PFSK-1 (cell line): ENCODE results near the gene CCNYL1.

Experiments
- FOXP2 ChIP-seq: optimal IDR thresholded peaks from 2 replicates; pipeline ENCODE3; 2011; ENCODE audit warnings: borderline replicate concordance, control low read depth, inconsistent platforms; ENCODE audit not compliant: insufficient read depth; ENCODE audit errors: extremely low read length, extremely low read depth
- POLR2AphosphoS5 ChIP-seq: IDR thresholded peaks from 2 replicates; pipeline ENCODE4 v1.6.1; 2012; ENCODE audit warnings: low read depth, mild to moderate bottlenecking, control low read depth, low read length, moderate library complexity
- SIN3A ChIP-seq: IDR thresholded peaks from 2 replicates; pipeline ENCODE4 v1.6.1; 2012; ENCODE audit warnings: mild to moderate bottlenecking, low read length, moderate library complexity, borderline replicate concordance; ENCODE audit not compliant: insufficient read depth
- TAF1 ChIP-seq: IDR thresholded peaks from 2 replicates; pipeline ENCODE4 v1.6.1; 2012; ENCODE audit warnings: low read length, control low read depth, borderline replicate concordance; ENCODE audit not compliant: insufficient read depth
- TF ChIP-seq, protein P1 (sequence below), 2 experiments: IDR thresholded peaks; 2 replicates each; pipeline versions ENCODE4 v1.6.1 to v1.8.0; 2011 to 2012; ENCODE audit warnings: low read depth in 2 of 2, low read length in 2 of 2, control low read depth in 1 of 2, inconsistent platforms in 1 of 2, mild to moderate bottlenecking in 1 of 2, moderate library complexity in 1 of 2; ENCODE audit not compliant: insufficient read depth in 1 of 2

Gene CCNYL1

DNA sequence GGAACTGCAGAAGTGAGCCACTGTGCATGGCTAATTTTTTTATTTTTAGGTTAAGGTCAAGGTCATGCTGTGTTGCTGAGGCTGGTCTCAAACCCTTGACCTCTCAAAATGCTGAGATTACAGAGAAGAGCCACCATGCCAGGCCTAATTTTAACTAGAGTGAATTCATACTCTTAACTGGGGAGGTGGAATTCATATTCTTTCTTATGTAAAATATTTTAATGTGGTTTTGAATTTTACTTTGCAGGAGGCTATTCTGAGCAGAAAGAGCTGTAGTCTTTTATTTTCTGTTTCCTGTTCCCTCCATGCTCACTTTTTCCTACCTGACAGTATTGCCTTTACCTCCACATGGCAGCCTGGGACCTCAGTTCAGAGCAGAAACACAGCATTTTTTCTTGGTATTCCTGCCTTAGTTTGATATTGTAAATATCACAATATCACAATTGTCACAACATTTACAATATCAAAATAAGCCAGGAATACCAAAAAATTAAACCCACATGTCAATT is 37.1 kb upstream of the CCNYL1 start:
- TF ChIP-seq, protein P1, sequence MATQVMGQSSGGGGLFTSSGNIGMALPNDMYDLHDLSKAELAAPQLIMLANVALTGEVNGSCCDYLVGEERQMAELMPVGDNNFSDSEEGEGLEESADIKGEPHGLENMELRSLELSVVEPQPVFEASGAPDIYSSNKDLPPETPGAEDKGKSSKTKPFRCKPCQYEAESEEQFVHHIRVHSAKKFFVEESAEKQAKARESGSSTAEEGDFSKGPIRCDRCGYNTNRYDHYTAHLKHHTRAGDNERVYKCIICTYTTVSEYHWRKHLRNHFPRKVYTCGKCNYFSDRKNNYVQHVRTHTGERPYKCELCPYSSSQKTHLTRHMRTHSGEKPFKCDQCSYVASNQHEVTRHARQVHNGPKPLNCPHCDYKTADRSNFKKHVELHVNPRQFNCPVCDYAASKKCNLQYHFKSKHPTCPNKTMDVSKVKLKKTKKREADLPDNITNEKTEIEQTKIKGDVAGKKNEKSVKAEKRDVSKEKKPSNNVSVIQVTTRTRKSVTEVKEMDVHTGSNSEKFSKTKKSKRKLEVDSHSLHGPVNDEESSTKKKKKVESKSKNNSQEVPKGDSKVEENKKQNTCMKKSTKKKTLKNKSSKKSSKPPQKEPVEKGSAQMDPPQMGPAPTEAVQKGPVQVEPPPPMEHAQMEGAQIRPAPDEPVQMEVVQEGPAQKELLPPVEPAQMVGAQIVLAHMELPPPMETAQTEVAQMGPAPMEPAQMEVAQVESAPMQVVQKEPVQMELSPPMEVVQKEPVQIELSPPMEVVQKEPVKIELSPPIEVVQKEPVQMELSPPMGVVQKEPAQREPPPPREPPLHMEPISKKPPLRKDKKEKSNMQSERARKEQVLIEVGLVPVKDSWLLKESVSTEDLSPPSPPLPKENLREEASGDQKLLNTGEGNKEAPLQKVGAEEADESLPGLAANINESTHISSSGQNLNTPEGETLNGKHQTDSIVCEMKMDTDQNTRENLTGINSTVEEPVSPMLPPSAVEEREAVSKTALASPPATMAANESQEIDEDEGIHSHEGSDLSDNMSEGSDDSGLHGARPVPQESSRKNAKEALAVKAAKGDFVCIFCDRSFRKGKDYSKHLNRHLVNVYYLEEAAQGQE (IDR thresholded peaks at IDR 0.05; ENCODE audit: insufficient read depth in 1 of 2, low read depth in 2 of 2, low read length in 2 of 2) = no peak
- no peak for TF ChIP-seq POLR2AphosphoS5
- TF ChIP-seq SIN3A = no peak
- TF ChIP-seq FOXP2 = no peak
- no peak for TF ChIP-seq TAF1

DNA sequence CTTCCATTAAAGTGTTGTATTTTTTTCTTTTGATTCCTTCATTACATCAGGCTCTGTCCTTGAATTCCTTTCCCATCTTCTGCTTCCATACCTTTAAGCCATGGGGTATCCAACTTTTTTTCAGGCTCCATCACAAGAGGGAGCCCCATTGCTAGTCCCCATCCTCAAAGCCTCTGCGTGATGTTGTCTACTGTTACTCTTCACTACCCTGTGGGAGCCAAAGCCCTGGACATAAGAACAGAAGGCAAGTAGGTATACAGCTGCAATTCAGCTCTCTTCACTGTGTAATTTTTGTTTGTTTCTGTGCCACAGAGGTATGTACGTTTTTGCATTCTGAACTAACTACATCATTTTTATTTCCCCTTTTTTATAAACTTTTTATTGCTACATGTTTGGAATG is 36.6 kb upstream of the CCNYL1 start:
- TF ChIP-seq FOXP2 (no peak), TAF1 (no peak), SIN3A (no peak), POLR2AphosphoS5 (no peak)
- TF ChIP-seq, protein P1 (IDR thresholded peaks at IDR 0.05; ENCODE audit: insufficient read depth in 1 of 2, low read depth in 2 of 2, low read length in 2 of 2) = no peak

DNA sequence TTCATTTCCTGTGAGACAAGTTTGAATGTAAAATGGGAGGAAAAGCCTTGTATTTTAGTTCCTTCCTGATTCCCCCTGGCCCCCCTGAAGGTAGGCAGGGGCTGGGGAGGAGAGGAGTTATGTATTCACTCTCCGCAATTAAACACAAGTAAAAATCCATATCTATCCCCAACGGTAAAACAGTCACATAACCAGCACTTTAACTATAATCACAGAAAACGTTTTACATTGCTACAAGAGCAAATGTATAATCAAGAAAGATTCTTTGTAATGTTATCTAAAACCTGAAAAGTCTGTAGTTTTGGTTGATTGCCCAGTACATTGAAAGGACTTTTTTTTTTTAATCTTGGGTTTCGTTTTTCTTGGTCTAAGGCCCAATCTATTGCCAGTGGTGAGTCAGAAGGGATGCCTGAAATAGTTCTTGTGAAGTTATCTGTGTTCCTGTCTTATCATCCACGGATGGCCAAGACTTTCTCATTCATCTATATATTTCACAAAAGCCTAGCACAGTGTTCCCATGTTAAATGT is 34.5 kb upstream of the CCNYL1 start:
- TF ChIP-seq FOXP2 (no peak), SIN3A (no peak), TAF1 (no peak), POLR2AphosphoS5 (no peak)
- TF ChIP-seq, protein P1 (IDR thresholded peaks at IDR 0.05; ENCODE audit: insufficient read depth in 1 of 2, low read depth in 2 of 2, low read length in 2 of 2) = no peak

DNA sequence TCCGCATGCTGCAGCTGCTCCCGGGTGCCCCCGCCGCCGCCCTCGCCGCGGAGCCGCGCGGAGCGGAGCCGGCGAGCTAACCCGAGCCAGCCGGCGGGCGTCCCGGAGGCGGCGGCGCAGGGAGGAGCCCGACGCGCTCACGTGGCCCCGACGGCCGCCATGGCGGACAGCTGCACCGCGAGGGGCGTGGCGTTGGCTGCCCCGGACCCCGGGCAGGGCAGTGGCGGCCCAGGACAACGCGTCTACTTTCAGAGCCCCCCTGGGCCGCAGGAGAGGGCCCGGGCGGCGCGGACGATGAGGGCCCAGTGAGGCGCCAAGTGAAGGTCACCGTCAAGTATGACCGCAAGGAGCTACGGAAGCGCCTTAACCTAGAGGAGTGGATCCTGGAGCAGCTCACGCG is 30.0 kb upstream of the CCNYL1 start:
- TF ChIP-seq, protein P1 (IDR thresholded peaks at IDR 0.05; ENCODE audit: insufficient read depth in 1 of 2, low read depth in 2 of 2, low read length in 2 of 2) = no peak
- TF ChIP-seq SIN3A (no peak), TAF1 (no peak), POLR2AphosphoS5 (no peak), FOXP2 (no peak)
